Measurements from ENCODE around the gene MYL7. TPM values are rescaled to one million over a fixed set of nuclear protein-coding genes. Genes with fewer than 3 reads are reported as not detected.

MYL7 gene
- total RNA-seq, 1 experiment from 2014 or later = not detected

GRCh38 chr7:44119829-44120380 is 21.2 kb downstream of the MYL7 start:
- H3K4me2 ChIP-seq (ENCODE audit: low read length) = no peak overlapping the region
- RAD21 ChIA-PET (ENCODE audit: low non-redundant PET in 1 of 2, low total read pairs in 2 of 2, uncharacterized antibody in 2 of 2, unreplicated experiment in 2 of 2) = no interaction called here
- no peaks in the 10 kb centered on the region for H3K27me3 ChIP-seq (ENCODE audit: insufficient read depth, low read length)
- H3K4me1 ChIP-seq (ENCODE audit: control insufficient read depth in 1 of 2, insufficient read depth in 2 of 2, low read length in 2 of 2) = peaks cover 3 to 19% of the 10 kb centered on the region in 2 experiments; a peak in 2 of 4 replicates
- no peak for ATAC-seq
- H2AFZ ChIP-seq (ENCODE audit: low read depth, low read length, poor library complexity, severe bottlenecking) = no peak overlapping the region
- peaks cover 31 to 41% of the 10 kb centered on the region in 2 experiments for H3K36me3 ChIP-seq (ENCODE audit: control insufficient read depth in 1 of 2, insufficient read depth in 2 of 2, low read length in 2 of 2)
- no peak overlapping the region for H3K9ac ChIP-seq (ENCODE audit: low read length)
- no peaks in the 10 kb centered on the region for H4K20me1 ChIP-seq (ENCODE audit: insufficient read depth)
- POLR2A ChIA-PET = no interaction called here
- H3K9me3 ChIP-seq (ENCODE audit: control insufficient read depth in 1 of 2, insufficient read depth in 1 of 2, low read depth in 1 of 2, low read length in 2 of 2) = no peaks in the 10 kb centered on the region
- CTCF ChIA-PET = no interaction called here
- no peak overlapping the region for H3K27ac ChIP-seq (ENCODE audit: low read depth, low read length)
- H3K79me2 ChIP-seq (ENCODE audit: insufficient read depth, low read length) = peaks cover 47% of the 10 kb centered on the region
- BruUV-seq (replicated peaks) = no TSS peak
- no peak for DNase-seq (ENCODE audit: low read depth, low spot score)
- no peak for TF ChIP-seq FOSL1 (IDR thresholded peaks at IDR 0.05; ENCODE audit: low read depth)
- TF ChIP-seq SIN3A (IDR thresholded peaks at IDR 0.05; ENCODE audit: low read depth) = no peak
- TF ChIP-seq, protein P1, sequence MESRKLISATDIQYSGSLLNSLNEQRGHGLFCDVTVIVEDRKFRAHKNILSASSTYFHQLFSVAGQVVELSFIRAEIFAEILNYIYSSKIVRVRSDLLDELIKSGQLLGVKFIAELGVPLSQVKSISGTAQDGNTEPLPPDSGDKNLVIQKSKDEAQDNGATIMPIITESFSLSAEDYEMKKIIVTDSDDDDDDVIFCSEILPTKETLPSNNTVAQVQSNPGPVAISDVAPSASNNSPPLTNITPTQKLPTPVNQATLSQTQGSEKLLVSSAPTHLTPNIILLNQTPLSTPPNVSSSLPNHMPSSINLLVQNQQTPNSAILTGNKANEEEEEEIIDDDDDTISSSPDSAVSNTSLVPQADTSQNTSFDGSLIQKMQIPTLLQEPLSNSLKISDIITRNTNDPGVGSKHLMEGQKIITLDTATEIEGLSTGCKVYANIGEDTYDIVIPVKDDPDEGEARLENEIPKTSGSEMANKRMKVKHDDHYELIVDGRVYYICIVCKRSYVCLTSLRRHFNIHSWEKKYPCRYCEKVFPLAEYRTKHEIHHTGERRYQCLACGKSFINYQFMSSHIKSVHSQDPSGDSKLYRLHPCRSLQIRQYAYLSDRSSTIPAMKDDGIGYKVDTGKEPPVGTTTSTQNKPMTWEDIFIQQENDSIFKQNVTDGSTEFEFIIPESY (IDR thresholded peaks at IDR 0.05; ENCODE audit: extremely low read depth, insufficient replicate concordance, low read length) = no peak
- TF ChIP-seq, protein P2, sequence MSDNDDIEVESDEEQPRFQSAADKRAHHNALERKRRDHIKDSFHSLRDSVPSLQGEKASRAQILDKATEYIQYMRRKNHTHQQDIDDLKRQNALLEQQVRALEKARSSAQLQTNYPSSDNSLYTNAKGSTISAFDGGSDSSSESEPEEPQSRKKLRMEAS (IDR thresholded peaks at IDR 0.05) = no peak
- TF ChIP-seq EZH2 (IDR thresholded peaks at IDR 0.05) = no peak
- TF ChIP-seq ZFX (IDR thresholded peaks at IDR 0.05) = no peak
- no peak for TF ChIP-seq YY1 (IDR thresholded peaks at IDR 0.05; ENCODE audit: extremely low read depth, insufficient replicate concordance, low read depth, low read length)
- no peak for TF ChIP-seq CBX3 (IDR thresholded peaks at IDR 0.05; ENCODE audit: low read depth)
- no peak for TF ChIP-seq SP1 (IDR thresholded peaks at IDR 0.05; ENCODE audit: low read depth)
- TF ChIP-seq EGR1 (IDR thresholded peaks at IDR 0.05; ENCODE audit: low read depth) = no peak
- no peak for TF ChIP-seq SRF (IDR thresholded peaks at IDR 0.05; ENCODE audit: low read depth)
- TF ChIP-seq ZNF274 (IDR thresholded peaks at IDR 0.05; ENCODE audit: low read depth, low read length) = no peak
- TF ChIP-seq ELF1 (IDR thresholded peaks at IDR 0.05; ENCODE audit: borderline replicate concordance, low read depth) = no peak
- TF ChIP-seq JUND (IDR thresholded peaks at IDR 0.05) = no peak
- no peak for TF ChIP-seq POLR2A (IDR thresholded peaks at IDR 0.05; ENCODE audit: borderline replicate concordance, extremely low read depth, insufficient read depth, insufficient read length)
- TF ChIP-seq, protein P3, sequence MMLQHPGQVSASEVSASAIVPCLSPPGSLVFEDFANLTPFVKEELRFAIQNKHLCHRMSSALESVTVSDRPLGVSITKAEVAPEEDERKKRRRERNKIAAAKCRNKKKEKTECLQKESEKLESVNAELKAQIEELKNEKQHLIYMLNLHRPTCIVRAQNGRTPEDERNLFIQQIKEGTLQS (IDR thresholded peaks at IDR 0.05) = no peak
- TF ChIP-seq TCF7L2 (IDR thresholded peaks at IDR 0.05; ENCODE audit: borderline replicate concordance, extremely low read depth, insufficient read depth, insufficient read length) = no peak
- H3K9me2 ChIP-seq (ENCODE audit: insufficient read depth) = no peaks in the 10 kb centered on the region
- intact Hi-C loops (cut with micrococcal nuclease) = loop anchor here (5.0 kb wide), 1 partner anchor 38 kb away; the partner anchor contains the start of gene POLM
- H3K4me3 ChIP-seq (replicated peaks in 1 of 2; ENCODE audit: low read depth in 1 of 2, low read length in 2 of 2) = no peak overlapping the region

Measured in HCT116 (cell line).